Subcutaneous adipose tissue (tissue), 4 donors: ENCODE results near the gene LIPM. TPM values are rescaled to one million over a fixed set of nuclear protein-coding genes. Genes with fewer than 3 reads are reported as not detected.

ENCODE experiments used
- CTCF ChIP-seq: fragments of 450-650 bp; IDR thresholded peaks from one replicate; pipeline ENCODE4 v1.5.1; 2016; ENCODE audit warnings: low read depth, mild to moderate bottlenecking, control low read depth, antibody characterized with exemption, moderate library complexity
- total RNA-seq, 4 donors: library from RNA; depleted of rRNA; stranded (reverse); fragments of >200 nt; gene quantifications; one replicate each; pipeline ENCODE4 v1.1.0, GENCODE V29; 2016

Gene LIPM
- total RNA-seq, 4 donors from 2014 or later, result not detected

GRCh38 chr10:88810196-88810961, 7.8 kb downstream of the LIPM start:
- TF ChIP-seq CTCF, result no peak

- no peak for TF ChIP-seq CTCF
Measured at GRCh38 chr10:88813200-88813599, 10.7 kb downstream of the LIPM start.

GRCh38 chr10:88819290-88819689, 16.8 kb downstream of the LIPM start:
- no peak for TF ChIP-seq CTCF

GRCh38 chr10:88820748-88821401, 18.3 kb downstream of the LIPM start:
- TF ChIP-seq CTCF, result no peak

GRCh38 chr10:88826388-88826787, 23.9 kb downstream of the LIPM start:
- no peak for TF ChIP-seq CTCF

- no peak for TF ChIP-seq CTCF
Measured at GRCh38 chr10:88827671-88828070, 25.1 kb downstream of the LIPM start.

- TF ChIP-seq CTCF, result no peak
Measured at GRCh38 chr10:88828310-88828709, 25.8 kb downstream of the LIPM start.
